BE2C (cell line): Measurements from ENCODE around the gene FBXL7.

Experiments used
- DNase-seq: peaks from one replicate; pipeline ENCODE4 v3.0.0-alpha.2; 2020
- H3K27me3 ChIP-seq: fragments of 250-450 bp; sonication (Bioruptor Pico); 2 replicates; pipeline ENCODE4 v1.5.1; 2020; ENCODE audit warnings: mild to moderate bottlenecking
- H3K36me3 ChIP-seq: fragments of 250-450 bp; sonication (Bioruptor Pico); 2 replicates; pipeline ENCODE4 v1.5.1; 2020; ENCODE audit warnings: mild to moderate bottlenecking
- H3K4me1 ChIP-seq: fragments of 250-450 bp; sonication (Bioruptor Pico); 2 replicates; pipeline ENCODE4 v1.5.1; 2020
- H3K4me3 ChIP-seq: 2 replicates; pipeline ENCODE4 v1.5.1; 2011; ENCODE audit warnings: low read depth, low read length
- H3K9me3 ChIP-seq: fragments of 250-450 bp; sonication (Bioruptor Pico); 2 replicates; pipeline ENCODE4 v1.5.1; 2020
- TF ChIP-seq, protein P1 (sequence below): IDR thresholded peaks from 2 replicates; pipeline ENCODE4 v1.5.1; 2012; ENCODE audit warnings: mild to moderate bottlenecking, low read depth, low read length

The FBXL7 gene

DNA sequence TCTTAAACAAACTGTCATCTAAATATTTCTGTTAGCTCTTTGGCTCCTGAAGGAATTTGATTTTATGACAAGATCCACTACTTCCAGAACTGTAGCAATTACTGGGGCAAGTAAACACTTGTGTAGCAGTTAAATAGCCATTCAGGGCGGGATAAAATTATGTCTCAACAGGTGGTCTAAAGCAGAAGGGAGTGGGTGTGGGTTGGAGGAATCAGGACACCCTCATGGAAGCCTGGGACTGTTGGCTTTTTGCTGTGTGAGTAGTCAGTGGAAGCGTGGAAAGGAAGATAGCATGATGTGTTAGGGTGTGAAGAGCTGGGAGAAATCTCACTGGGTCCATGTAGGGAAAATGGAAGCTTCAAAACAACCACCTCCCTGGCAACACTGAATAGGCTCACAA is 127.1 kb downstream of the FBXL7 start:
- Histone ChIP-seq H3K4me3 (no peak overlapping the region), H3K36me3 (no peaks in the 10 kb centered on the region), H3K27me3 (no peaks in the 10 kb centered on the region), H3K4me1 (no peaks in the 10 kb centered on the region), H3K9me3 (no peaks in the 10 kb centered on the region)
- TF ChIP-seq, protein P1, sequence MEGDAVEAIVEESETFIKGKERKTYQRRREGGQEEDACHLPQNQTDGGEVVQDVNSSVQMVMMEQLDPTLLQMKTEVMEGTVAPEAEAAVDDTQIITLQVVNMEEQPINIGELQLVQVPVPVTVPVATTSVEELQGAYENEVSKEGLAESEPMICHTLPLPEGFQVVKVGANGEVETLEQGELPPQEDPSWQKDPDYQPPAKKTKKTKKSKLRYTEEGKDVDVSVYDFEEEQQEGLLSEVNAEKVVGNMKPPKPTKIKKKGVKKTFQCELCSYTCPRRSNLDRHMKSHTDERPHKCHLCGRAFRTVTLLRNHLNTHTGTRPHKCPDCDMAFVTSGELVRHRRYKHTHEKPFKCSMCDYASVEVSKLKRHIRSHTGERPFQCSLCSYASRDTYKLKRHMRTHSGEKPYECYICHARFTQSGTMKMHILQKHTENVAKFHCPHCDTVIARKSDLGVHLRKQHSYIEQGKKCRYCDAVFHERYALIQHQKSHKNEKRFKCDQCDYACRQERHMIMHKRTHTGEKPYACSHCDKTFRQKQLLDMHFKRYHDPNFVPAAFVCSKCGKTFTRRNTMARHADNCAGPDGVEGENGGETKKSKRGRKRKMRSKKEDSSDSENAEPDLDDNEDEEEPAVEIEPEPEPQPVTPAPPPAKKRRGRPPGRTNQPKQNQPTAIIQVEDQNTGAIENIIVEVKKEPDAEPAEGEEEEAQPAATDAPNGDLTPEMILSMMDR = no peak
- no peak for DNase-seq

GRCh38 chr5:15627647-15628046 is 127.7 kb downstream of the FBXL7 start:
- H3K9me3 ChIP-seq = no peaks in the 10 kb centered on the region
- no peaks in the 10 kb centered on the region for H3K36me3 ChIP-seq
- TF ChIP-seq, protein P1 = no peak
- no peaks in the 10 kb centered on the region for H3K4me1 ChIP-seq
- no peak overlapping the region for H3K4me3 ChIP-seq
- DNase-seq = no peak
- no peaks in the 10 kb centered on the region for H3K27me3 ChIP-seq

DNA sequence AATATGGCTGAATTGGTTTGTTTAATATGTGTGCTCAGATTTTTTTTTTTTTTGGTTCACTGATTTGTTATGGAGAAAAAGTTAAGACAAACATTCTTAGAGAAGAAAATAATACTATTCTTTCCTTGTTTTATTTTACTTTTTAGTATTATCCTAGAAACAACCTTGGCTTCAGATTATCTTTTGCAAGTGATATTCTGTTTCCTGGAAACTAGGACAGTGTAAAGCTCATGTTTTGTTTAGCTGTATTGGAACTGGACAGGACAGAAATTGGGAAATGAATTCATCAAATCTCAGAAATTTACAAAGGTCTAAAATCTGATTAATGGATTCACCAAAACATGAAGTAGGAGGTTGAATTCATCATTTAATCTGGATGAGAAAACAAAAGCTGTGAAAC is 130.5 kb downstream of the FBXL7 start:
- H3K4me1 ChIP-seq = no peaks in the 10 kb centered on the region
- TF ChIP-seq, protein P1 = no peak
- DNase-seq = no peak
- H3K36me3 ChIP-seq = no peaks in the 10 kb centered on the region
- no peak overlapping the region for H3K4me3 ChIP-seq
- H3K27me3 ChIP-seq = no peaks in the 10 kb centered on the region
- no peaks in the 10 kb centered on the region for H3K9me3 ChIP-seq

DNA sequence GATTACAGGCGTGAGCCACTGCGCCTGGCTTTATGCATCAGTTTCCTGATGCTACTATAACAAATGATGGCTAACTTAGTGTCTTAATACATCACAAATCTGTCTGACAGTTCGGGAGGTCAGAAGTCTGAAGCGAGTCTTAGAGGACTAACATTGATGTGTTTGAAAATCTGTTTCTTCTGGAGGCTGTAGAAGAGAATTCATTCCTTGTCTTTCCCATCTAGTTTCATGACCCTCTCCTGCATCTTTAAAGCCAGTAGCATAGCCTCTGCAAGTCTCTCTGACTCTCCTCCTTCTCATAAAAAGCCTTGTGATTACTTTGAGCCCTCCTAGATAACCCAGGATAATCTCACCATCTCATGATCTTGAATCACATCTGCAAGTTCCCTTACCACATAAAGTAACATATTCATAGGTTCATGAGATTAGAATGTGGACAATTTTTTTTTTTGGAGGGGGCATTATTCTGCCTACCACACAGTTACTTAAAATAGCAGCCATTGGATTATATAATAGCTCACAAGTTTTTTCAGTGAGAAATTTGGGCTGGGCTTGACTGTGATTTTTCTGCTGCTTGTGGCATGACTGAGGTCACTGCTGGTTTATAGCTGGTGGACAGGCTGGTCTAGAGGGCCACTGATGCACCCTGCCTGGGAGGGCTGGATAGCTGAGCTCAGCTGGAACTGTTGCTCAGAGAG is 134.8 kb downstream of the FBXL7 start:
- no peaks in the 10 kb centered on the region for H3K36me3 ChIP-seq
- TF ChIP-seq, protein P1 = no peak

GRCh38 chr5:15635289-15635616 is 135.3 kb downstream of the FBXL7 start:
- TF ChIP-seq, protein P1 = no peak
- no peak for DNase-seq
- Histone ChIP-seq H3K4me3 (no peak overlapping the region), H3K36me3 (no peaks in the 10 kb centered on the region), H3K9me3 (no peaks in the 10 kb centered on the region), H3K4me1 (no peaks in the 10 kb centered on the region), H3K27me3 (no peaks in the 10 kb centered on the region)

More for the DNA sequence above, 134.8 kb downstream of the FBXL7 start:
- no peaks in the 10 kb centered on the region for H3K9me3 ChIP-seq
- DNase-seq = no peak
- no peaks in the 10 kb centered on the region for H3K27me3 ChIP-seq
- H3K4me1 ChIP-seq = no peaks in the 10 kb centered on the region
- H3K4me3 ChIP-seq = no peak overlapping the region

DNA sequence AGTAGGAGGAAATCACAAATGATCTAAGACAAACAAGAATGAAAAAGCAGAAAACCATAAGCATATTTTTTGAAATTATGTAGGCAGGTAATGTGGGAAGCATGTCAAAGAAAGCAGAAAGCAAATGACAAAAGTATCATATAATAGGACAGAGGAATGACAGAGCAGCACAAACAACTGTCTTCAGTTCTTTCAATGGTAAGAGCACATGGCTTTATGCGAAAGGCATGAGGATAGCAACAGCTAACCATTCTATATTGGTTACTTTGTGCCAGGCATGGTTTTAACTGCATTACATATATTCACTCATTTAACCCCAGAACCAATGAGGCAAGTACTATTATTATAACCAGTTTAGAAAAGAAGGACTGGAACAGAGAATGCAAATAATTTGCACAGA is 137.4 kb downstream of the FBXL7 start:
- H3K36me3 ChIP-seq = no peaks in the 10 kb centered on the region
- no peak for DNase-seq
- no peaks in the 10 kb centered on the region for H3K4me1 ChIP-seq
- no peak overlapping the region for H3K4me3 ChIP-seq
- no peaks in the 10 kb centered on the region for H3K27me3 ChIP-seq
- TF ChIP-seq, protein P1 = no peak
- no peaks in the 10 kb centered on the region for H3K9me3 ChIP-seq
